Stimulated activated CD8-positive, alpha-beta memory T cell treated with anti-CD3 and anti-CD28 coated beads, Interleukin-12 subunit alpha, Interleukin-12 subunit beta, amount 100 ng/mL, for 24 hours (primary cell): Measurements from ENCODE around the gene CHID1.

Experiments
- DNase-seq: peaks from one replicate; pipeline ENCODE4 v3.0.0-alpha.2; 2020; ENCODE audit errors: extremely low read depth

Gene CHID1

DNA sequence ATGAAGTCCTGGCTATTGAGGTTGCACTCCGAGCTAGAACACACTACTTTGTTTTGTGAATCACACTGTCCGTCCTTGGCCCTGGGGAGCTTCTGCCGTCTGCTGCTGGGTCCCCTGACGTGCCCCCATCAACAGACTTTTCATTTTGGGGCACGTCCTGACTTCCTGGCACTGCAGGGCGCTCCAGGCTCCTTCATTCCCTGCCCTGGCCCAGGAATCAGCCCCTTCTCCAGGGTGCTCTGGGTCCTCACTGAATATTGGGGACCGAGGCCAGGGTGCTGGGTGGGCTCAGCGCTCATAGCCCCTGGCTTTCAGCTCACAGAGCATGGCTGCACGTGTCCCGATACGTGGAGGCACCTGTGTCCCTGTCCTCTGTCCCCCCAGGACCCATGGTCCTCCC is 45.7 kb downstream of the CHID1 start:
- DNase-seq: no peak

DNA sequence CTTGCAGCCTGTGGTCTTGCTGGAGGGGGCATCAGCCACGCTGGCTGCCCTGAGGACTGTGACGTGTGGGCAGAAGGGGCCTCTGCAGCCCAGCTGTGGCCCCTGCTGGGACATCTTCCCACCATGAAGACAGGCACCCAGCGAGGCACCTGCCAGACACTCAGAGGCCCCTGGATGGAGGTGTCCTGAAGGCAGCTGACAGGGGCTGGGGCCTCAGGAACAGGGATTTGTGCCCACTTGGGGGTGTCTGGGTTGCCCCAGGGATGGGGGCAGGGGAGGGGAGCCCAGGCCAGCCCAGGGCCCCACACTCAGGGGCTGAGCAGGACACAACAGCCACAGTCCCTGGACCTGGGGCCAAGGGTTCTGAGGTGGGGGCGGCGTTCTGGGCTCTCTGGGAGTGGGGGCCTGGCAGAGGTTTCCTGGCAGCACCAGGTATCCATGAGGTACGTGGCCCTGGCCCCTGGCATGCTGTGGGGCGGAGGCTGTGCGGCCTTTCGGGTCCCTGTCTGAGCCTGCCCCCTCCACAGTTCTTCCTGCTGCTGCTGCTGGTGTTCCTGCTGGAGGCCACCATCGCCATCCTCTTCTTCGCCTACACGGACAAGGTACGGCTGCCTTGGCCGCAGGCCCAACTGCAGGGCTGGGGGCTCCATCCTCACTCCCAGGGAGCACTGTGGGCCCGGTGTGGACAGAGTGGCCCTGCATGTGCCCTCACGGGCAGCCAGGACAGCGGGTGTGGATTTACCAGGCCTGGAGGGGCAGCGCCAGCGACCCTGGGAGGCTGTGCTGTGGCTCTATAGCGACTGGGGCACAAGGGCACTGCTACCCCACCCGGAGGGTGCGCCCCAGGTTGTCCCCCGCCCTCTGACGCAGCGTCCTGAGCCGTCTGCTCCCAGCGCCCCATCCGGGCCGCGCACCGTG is 46.4 kb downstream of the CHID1 start:
- DNase-seq: no peak

DNA sequence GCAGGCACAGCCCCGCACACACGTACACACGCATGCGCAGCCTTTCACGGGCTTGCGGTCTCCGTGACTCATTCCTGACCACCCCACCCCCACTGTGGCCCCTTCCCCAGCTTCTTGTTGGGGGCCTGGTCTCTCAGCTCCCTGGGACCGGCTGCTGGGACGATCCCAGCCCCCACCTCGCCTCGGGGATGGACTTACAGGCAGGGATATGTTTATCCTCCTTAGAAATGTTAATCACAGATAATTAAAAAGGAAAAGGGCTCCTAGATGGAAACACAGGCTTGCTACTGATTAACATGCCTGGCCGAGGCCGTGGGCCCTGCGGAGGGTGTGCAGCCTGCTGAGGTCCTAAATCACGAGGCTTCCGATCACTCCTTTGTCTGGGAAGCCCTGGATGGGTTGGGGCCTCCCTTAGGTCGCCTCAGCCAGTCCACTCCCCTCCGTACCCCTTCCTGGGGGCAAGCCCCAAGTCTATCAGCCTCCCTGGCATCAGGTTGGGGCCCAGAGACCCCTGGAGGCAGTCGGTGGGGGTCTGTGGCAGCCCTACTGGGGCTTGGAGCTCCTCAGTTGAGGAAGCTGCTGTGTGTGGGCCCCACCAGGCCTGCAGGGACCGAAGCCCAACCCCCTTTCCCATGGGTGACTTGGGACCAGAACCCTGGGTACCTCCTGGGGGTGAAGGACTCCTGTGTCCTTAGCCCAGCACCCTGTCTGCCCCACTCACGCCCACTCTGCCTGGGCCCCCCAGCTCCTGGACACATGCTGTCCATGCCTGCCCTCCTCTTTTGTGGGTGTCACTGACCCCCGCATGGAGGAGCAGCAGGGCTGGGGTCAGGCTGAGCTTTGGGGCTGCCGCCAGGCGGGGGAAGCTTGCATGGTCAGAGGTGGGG is 47.3 kb downstream of the CHID1 start:
- no peak for DNase-seq

GRCh38 chr11:862696-863022 is 48.0 kb downstream of the CHID1 start:
- no peak for DNase-seq

- no peak for DNase-seq
Measured at GRCh38 chr11:862081-862661, 48.4 kb downstream of the CHID1 start.

DNA sequence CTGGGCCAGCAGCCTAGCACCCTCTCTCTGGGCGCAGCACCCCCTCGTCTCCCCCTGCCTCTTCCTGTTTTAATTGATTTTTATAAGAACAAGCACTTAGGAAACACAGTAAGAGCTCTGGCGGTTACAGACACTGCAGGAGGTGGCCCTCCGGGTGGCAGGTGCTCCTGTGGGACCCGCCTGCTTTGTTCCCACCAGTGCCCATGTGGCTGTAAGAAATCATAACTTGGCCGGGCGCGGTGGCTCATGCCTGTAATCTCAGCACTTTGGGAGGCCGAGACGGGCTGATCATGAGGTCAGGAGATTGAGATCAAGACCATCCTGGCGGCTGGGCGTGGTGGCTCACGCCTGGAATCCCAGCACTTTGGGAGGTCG is 49.5 kb downstream of the CHID1 start:
- no peak for DNase-seq

- no peak for DNase-seq
Measured at GRCh38 chr11:860234-861104, 50.1 kb downstream of the CHID1 start.

DNA sequence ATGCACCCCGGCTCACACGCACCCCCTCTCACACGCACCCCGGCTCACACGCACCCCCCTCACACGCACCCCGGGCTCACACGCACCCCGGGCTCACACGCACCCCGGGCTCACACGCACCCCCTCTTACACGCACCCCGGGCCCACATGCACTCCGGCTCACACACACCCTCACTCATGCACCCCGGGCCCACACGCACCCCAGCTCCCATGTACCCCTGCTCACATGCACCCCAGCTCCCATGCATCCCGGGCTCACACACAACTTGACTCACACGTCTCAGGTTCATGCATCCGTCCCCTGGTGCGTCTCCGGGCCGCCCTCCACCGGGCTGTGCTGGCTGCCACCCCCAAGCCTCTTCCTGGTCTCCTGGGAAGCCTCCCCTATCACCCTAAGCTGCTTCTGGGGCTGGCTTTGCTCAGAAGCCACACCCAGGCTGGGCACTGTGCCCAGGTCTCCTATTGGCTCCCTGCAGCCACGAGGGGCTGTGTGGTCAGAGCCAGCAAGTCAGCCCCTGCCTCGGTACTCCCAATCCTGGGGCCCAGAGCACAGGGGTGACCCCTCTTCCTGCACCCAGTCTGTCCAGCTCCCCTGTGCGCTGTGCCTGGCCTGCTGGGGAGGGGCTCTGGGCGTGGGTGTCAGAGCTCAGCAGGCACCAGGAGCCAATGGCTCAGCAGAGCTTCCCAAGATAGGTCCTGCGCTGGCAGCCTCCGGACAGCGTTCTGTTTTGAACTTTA is 51.0 kb downstream of the CHID1 start:
- no peak for DNase-seq

GRCh38 chr11:858762-859339 is 51.8 kb downstream of the CHID1 start:
- no peak for DNase-seq

DNA sequence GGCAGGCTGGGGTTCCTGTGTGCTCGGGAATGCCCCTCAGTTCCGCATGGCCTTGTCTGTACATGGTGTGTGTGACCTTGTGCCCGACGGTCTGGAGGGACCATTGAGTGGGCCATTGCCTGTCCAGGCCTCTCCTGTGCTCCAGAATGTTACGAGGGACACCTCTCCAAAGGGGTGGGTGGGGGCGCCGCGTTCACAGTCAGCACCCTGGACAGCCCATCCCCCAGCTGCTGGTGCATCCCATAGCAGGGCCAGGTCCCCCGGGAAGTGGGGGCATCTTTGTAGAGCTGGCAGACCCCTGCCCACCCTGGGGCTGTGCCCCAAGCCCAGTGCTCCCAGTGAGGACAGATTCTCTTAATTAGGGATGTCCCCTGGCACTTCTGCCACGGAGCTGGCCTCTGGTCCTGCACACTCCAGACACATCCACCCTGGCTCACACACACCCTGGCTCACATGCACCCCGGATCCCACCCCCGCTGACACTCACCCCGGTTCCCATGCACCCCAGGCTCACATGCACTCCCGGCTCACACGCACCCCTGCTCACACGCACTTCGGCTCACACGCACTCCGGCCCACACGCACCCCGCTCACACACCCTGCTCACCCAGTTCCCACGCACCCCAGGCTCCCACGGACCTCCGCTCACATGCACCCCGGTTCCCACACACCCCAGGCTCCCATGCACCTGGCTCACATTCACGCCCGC is 52.4 kb downstream of the CHID1 start:
- no peak for DNase-seq

GRCh38 chr11:856397-856796 is 54.2 kb downstream of the CHID1 start:
- no peak for DNase-seq

DNA sequence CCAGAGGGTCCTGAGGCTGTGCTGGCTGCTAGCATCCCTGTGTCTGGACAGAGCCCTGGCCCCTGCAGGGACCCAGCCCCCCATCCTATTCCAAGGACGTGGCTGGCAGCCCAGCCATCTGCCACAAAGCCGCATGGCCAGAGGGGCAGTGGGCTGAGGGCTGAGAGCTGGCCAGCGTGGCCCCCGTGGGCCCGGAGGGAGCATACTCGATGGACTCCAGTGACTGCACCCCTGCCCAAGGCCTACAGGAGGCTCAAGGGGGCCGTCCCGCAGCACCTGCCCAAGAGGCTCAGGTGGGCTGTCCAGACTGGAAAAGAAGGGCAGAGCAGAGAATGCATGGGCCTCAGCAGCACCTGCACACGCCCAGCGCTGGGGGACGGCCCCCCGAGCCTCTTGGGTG is 54.8 kb downstream of the CHID1 start:
- no peak for DNase-seq

- DNase-seq: no peak
Measured at GRCh38 chr11:855330-855674, 55.3 kb downstream of the CHID1 start.

DNA sequence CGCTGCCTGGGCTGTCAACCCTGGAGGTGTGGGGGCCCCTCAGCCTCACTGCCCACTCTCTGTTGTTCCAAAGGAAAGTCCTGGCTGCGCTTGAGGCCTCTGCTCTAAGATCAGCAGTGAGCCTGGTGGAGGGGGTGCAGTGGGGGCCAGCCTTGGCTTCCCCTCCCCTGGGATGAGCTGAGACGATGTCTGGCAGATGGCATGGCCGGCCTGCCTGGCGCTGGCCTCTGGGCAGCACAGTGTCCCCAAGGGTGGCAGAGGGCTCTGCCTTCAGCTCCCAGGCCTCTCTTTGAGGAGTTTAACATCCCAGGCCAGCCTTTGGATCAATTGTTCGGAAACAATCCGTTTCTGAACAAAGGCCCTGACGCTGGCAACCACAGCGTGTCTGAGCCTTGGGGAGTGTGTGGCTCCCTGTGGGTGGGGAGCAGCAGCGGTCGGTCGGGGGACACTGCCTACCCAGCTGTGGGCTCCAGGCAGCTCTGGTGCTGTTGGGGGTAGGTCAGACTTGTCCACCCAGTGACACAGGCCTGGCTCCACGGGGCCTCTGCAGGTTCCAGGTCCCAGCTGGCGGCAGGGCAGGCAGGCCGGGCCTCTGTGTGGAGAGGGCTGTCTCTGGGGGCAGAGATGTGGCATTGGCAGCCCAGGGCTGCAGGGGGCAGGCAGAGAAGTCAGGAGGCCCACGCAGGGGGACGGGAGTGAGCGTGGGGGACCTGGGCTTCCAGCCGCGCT is 55.8 kb downstream of the CHID1 start:
- DNase-seq: no peak

GRCh38 chr11:853682-854448 is 56.7 kb downstream of the CHID1 start:
- no peak for DNase-seq

GRCh38 chr11:852762-853161 is 57.8 kb downstream of the CHID1 start:
- no peak for DNase-seq

- DNase-seq: no peak
Measured at GRCh38 chr11:850775-851763, 59.5 kb downstream of the CHID1 start.
